GM12873 (cell line): ENCODE data around the gene ALKAL2.

ENCODE experiments used
- CTCF ChIP-seq: IDR thresholded peaks from 2 replicates; pipeline ENCODE4 v1.5.1; 2012; ENCODE audit warnings: low read depth, mild to moderate bottlenecking, moderate library complexity, low read length, control low read depth; ENCODE audit not compliant: insufficient read depth; ENCODE audit errors: missing control alignments

ALKAL2 gene

GRCh38 chr2:319059-319600 lies 31.2 kb upstream of the ALKAL2 start:
- TF ChIP-seq CTCF: no peak

- no peak for TF ChIP-seq CTCF
Observed at GRCh38 chr2:317501-318424, 29.9 kb upstream of the ALKAL2 start.

- no peak for TF ChIP-seq CTCF
Observed at GRCh38 chr2:316381-316780, 28.5 kb upstream of the ALKAL2 start.

DNA sequence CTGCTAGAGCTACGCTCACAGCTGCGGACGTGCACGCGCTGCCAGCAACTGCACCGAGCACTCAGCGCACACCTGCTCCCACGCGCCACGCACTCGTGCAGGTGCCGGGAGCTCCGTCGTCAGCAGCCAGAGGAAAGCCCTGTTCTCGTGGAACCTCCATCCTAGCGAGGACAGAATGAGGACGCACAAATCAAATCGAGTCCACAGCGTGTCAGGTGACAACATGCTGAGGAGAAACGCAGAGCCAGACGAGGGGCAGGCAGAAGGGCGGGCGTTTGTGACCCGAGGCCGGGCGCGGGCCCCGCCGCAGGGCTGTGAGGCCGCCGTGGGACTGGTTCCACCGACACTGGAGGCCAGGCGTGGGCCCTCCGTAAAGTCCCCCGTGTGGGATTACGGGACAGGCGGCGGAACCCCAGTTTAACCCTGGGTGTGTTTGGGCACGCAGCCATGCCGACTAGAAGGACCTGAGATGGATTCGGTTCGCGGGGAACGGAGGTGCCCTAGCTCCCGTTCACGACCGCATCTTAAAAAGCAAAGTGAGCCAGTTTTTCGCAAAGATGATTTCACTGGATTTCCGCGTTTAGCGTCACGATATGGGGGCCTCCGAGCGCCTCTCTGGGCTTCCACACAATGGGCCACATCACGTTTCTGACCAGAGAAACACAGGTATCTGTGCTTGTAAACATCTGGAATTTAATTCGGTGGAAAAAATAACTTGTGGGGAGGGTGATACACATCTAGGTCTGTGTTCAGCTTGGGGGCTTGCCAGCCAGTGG lies 26.9 kb upstream of the ALKAL2 start:
- TF ChIP-seq CTCF: no peak

DNA sequence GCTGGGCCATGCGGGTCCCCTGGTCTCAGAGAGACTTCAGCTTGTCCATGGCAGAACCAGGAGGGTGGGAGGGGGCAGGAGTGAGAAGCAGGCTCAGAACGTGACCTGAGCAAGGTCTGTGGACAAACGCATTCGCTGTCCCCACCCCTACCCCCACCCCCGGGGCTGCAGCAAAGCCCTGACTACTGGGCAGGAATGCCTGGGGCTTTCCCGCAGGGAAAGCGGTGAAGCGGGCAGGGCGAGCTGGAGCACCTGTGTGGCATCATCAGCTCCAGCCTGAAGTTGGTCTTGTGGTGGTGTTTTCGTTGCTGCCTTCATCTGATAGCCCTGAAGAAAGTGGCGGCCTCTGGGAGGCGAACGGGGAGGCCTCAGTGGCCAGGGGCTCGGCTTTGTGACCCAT lies 26.1 kb upstream of the ALKAL2 start:
- TF ChIP-seq CTCF: no peak

GRCh38 chr2:310994-311393 lies 23.1 kb upstream of the ALKAL2 start:
- no peak for TF ChIP-seq CTCF

GRCh38 chr2:309954-310510 lies 22.1 kb upstream of the ALKAL2 start:
- TF ChIP-seq CTCF: no peak
